Adrenal gland (tissue), 5 donors: ENCODE data around the gene MAN1B1.

Experiments used
- POLR2A ChIP-seq, 2 donors: fragments of 450-650 bp; IDR thresholded peaks; one replicate each; pipeline ENCODE4 v1.6.1; 2017; ENCODE audit warnings: antibody characterized with exemption in 2 of 2, mild to moderate bottlenecking in 2 of 2, moderate library complexity in 1 of 2
- TF ChIP-seq, protein P1 (sequence below), 6 experiments: fragments of 450-650 bp in 4 of 6; fragments of 200-600 bp in 2 of 6; sonication (generic) in 1 of 6; IDR thresholded peaks; 1 replicate in 5 of 6; 2 replicates in 1 of 6; pipeline versions ENCODE4 v1.5.1 to v1.8.0; 2016 to 2021; ENCODE audit warnings: antibody characterized with exemption in 6 of 6, mild to moderate bottlenecking in 2 of 6, moderate library complexity in 1 of 6
- donor health status: DM: no; HTN: no; CAD: no.

DNA sequence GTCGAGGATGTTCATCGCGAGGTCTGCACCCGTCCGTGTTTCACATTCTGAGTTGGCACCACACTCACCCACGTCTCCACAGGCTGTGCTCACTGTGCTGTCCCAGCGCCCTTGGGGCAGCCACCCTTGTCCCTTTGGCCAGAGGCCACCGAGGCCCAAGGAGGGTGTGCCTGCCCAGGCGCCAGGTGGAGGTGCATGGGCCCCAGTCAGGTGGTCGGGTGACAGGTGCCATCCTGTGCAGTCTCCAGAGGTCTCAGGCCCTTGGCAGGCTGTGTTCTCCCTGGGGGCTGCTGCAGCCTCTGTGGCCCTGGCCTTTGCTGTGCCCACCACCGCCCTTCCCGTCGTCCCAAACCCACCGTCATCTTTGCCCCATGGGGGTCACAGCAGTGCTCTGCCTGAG is 12.4 kb downstream of the MAN1B1 start:
- no peak for TF ChIP-seq POLR2A (IDR thresholded peaks at IDR 0.05)
- TF ChIP-seq, protein P1, sequence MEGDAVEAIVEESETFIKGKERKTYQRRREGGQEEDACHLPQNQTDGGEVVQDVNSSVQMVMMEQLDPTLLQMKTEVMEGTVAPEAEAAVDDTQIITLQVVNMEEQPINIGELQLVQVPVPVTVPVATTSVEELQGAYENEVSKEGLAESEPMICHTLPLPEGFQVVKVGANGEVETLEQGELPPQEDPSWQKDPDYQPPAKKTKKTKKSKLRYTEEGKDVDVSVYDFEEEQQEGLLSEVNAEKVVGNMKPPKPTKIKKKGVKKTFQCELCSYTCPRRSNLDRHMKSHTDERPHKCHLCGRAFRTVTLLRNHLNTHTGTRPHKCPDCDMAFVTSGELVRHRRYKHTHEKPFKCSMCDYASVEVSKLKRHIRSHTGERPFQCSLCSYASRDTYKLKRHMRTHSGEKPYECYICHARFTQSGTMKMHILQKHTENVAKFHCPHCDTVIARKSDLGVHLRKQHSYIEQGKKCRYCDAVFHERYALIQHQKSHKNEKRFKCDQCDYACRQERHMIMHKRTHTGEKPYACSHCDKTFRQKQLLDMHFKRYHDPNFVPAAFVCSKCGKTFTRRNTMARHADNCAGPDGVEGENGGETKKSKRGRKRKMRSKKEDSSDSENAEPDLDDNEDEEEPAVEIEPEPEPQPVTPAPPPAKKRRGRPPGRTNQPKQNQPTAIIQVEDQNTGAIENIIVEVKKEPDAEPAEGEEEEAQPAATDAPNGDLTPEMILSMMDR (IDR thresholded peaks at IDR 0.05): no peak
